CD14-positive monocyte (primary cell): ENCODE results near the gene ADAMTS17. TPM values are rescaled to one million over a fixed set of nuclear protein-coding genes. Genes with fewer than 3 reads are reported as not detected.

Experiments used
- DNase-seq, 3 donors: peaks; one replicate each; pipeline ENCODE4 v3.0.0-alpha.2; 2011 to 2022
- H2AFZ ChIP-seq: 2 replicates; pipeline ENCODE4 v1.6.0; 2012; ENCODE audit warnings: mild to moderate bottlenecking, low read depth, low read length, inconsistent platforms; ENCODE audit not compliant: insufficient read depth, poor library complexity, severe bottlenecking
- H3K27ac ChIP-seq, 2 donors: 1 replicate in 1 of 2; 2 replicates in 1 of 2; pipeline ENCODE4 v1.5.1; 2012 to 2013; ENCODE audit warnings: low read length in 2 of 2, control low read depth in 1 of 2, inconsistent platforms in 1 of 2, low read depth in 1 of 2, mild to moderate bottlenecking in 1 of 2
- H3K27me3 ChIP-seq, 2 donors: one replicate each; pipeline versions ENCODE4 v1.6.0 to v1.6.1; 2011 to 2013; ENCODE audit warnings: low read length in 2 of 2; ENCODE audit not compliant: control insufficient read depth in 2 of 2, insufficient read depth in 2 of 2
- H3K36me3 ChIP-seq, 2 donors: replicated peaks in 1 of 2; 1 replicate in 1 of 2; 2 replicates in 1 of 2; pipeline versions ENCODE4 v1.5.1 to v1.6.1; 2012 to 2013; ENCODE audit warnings: low read length in 2 of 2, control low read depth in 1 of 2, inconsistent platforms in 1 of 2, mild to moderate bottlenecking in 1 of 2; ENCODE audit not compliant: insufficient read depth in 2 of 2, control insufficient read depth in 1 of 2
- H3K4me1 ChIP-seq, 2 donors: 1 replicate in 1 of 2; 2 replicates in 1 of 2; pipeline versions ENCODE4 v1.5.1 to v1.6.1; 2012 to 2013; ENCODE audit warnings: low read length in 2 of 2, control low read depth in 1 of 2, inconsistent platforms in 1 of 2, mild to moderate bottlenecking in 1 of 2, moderate library complexity in 1 of 2; ENCODE audit not compliant: insufficient read depth in 2 of 2, control insufficient read depth in 1 of 2
- H3K4me2 ChIP-seq: replicated peaks from 2 replicates; pipeline ENCODE3; 2012; ENCODE audit warnings: low read length, moderate library complexity, mild to moderate bottlenecking; ENCODE audit not compliant: poor library complexity, severe bottlenecking; ENCODE audit errors: extremely low read depth
- H3K4me3 ChIP-seq, 3 experiments: fragments of 200-600 bp in 1 of 3; sonication (generic) in 1 of 3; replicated peaks in 1 of 3; 1 replicate in 2 of 3; 2 replicates in 1 of 3; pipeline ENCODE4 v1.5.1; 2011 to 2013; ENCODE audit warnings: low read length in 3 of 3, mild to moderate bottlenecking in 3 of 3, control low read depth in 2 of 3, low read depth in 2 of 3, inconsistent platforms in 1 of 3, moderate library complexity in 1 of 3
- H3K79me2 ChIP-seq: 2 replicates; pipeline ENCODE4 v1.6.0; 2012; ENCODE audit warnings: mild to moderate bottlenecking, control low read depth, inconsistent platforms, low read length, moderate library complexity; ENCODE audit not compliant: insufficient read depth
- H3K9ac ChIP-seq: 2 replicates; pipeline ENCODE4 v1.6.0; 2017; ENCODE audit warnings: low read length, mild to moderate bottlenecking; ENCODE audit not compliant: insufficient read depth, poor library complexity, severe bottlenecking
- H3K9me3 ChIP-seq, 2 donors: replicated peaks in 1 of 2; 1 replicate in 1 of 2; 2 replicates in 1 of 2; pipeline versions ENCODE4 v1.5.1 to v1.6.1; 2012 to 2013; ENCODE audit warnings: low read length in 2 of 2, control low read depth in 1 of 2; ENCODE audit not compliant: control insufficient read depth in 1 of 2, insufficient read depth in 1 of 2
- H4K20me1 ChIP-seq: 2 replicates; pipeline ENCODE4 v1.6.0; 2012; ENCODE audit warnings: mild to moderate bottlenecking, low read length, control low read depth, moderate library complexity; ENCODE audit not compliant: insufficient read depth
- H3K27ac Mint-ChIP-seq, 7 donors: one replicate each; pipeline ENCODE4 v1.8.0; 2020; ENCODE audit warnings: mild to moderate bottlenecking in 7 of 7, mixed read lengths in 7 of 7, moderate library complexity in 6 of 7, inconsistent platforms in 2 of 7
- H3K27me3 Mint-ChIP-seq, 3 donors: one replicate each; pipeline ENCODE4 v1.8.0; 2021 to 2022; ENCODE audit warnings: low read depth in 3 of 3, mild to moderate bottlenecking in 3 of 3, mixed read lengths in 3 of 3, moderate library complexity in 3 of 3, inconsistent platforms in 1 of 3
- H3K36me3 Mint-ChIP-seq, 2 donors: one replicate each; pipeline ENCODE4 v1.8.0; 2020; ENCODE audit warnings: mixed read lengths in 2 of 2, inconsistent platforms in 1 of 2, mild to moderate bottlenecking in 1 of 2
- H3K4me1 Mint-ChIP-seq: one replicate; pipeline ENCODE4 v1.8.0; 2020; ENCODE audit warnings: mild to moderate bottlenecking, mixed read lengths
- H3K4me3 Mint-ChIP-seq, 2 donors: one replicate each; pipeline ENCODE4 v1.8.0; 2020; ENCODE audit warnings: mild to moderate bottlenecking in 2 of 2, mixed read lengths in 2 of 2, moderate library complexity in 1 of 2
- H3K9me3 Mint-ChIP-seq, 7 donors: one replicate each; pipeline ENCODE4 v1.8.0; 2020 to 2022; ENCODE audit warnings: mixed read lengths in 7 of 7, mild to moderate bottlenecking in 6 of 7, moderate library complexity in 6 of 7, inconsistent platforms in 2 of 7
- CTCF ChIP-seq: fragments of 200-600 bp; IDR thresholded peaks from one replicate; pipeline ENCODE4 v1.8.0; 2022; ENCODE audit warnings: antibody characterized with exemption, mild to moderate bottlenecking
- WGBS: methylation state at CpG from one replicate; pipeline ENCODE4 v1.1.5; 2013; ENCODE audit warnings: missing lambda C conversion rate; ENCODE audit not compliant: insufficient coverage; 5-methylcytosine and 5-hydroxymethylcytosine counted together
- intact Hi-C, 2 donors: fragments of 100-400 bp; cut with micrococcal nuclease; formaldehyde crosslinking; loops; one replicate each; pipeline versions ENCODE4 v1.15.0 to v1.15.1; 2023
- polyA plus RNA-seq, 3 donors: library from polyadenylated mRNA; depleted of rRNA in 1 of 3; unstranded in 2 of 3; stranded (reverse) in 1 of 3; fragments of 300-500 nt in 2 of 3; fragments of >200 nt in 1 of 3; fragmentation: Illumina TruSeq in 2 of 3; gene quantifications; 1 replicate in 2 of 3; 2 replicates in 1 of 3; pipeline ENCODE4 v1.2.3, GENCODE V29; 2012 to 2021

Gene ADAMTS17
- polyA plus RNA-seq, 3 donors = 0.03 to 0.25 TPM; not detected in 1

GRCh38 chr15:100252359-100252758, 89.4 kb downstream of the ADAMTS17 start:
- Histone ChIP-seq H3K4me2 (no peak overlapping the region), H3K9me3 (peaks cover 0 to 23% of the 10 kb centered on the region in 2 donors), H3K79me2 (no peaks in the 10 kb centered on the region), H3K9ac (no peak overlapping the region), H3K36me3 (no peaks in the 10 kb centered on the region), H3K4me3 (no peak overlapping the region), H3K4me1 (no peaks in the 10 kb centered on the region), H3K27ac (no peak overlapping the region), H3K27me3 (no peaks in the 10 kb centered on the region), H2AFZ (no peak overlapping the region), H4K20me1 (no peaks in the 10 kb centered on the region)
- peaks cover 0 to 2% (median 1%) of the 10 kb centered on the region in 3 donors for H3K27me3 Mint-ChIP-seq
- peaks cover 2 to 27% (median 14%) of the 10 kb centered on the region in 7 donors for H3K9me3 Mint-ChIP-seq
- H3K4me1 Mint-ChIP-seq = no peaks in the 10 kb centered on the region
- WGBS = 92% methylated on average over 9 of the region's 9 CpGs
- no peak for DNase-seq
- H3K27ac Mint-ChIP-seq = peak overlapping the region in 1 of 7 donors; percentile 7
- H3K4me3 Mint-ChIP-seq = no peak overlapping the region
- no peak for TF ChIP-seq CTCF
- intact Hi-C loops = no loop called here
- H3K36me3 Mint-ChIP-seq = no peaks in the 10 kb centered on the region

GRCh38 chr15:100250176-100250800, 91.5 kb downstream of the ADAMTS17 start:
- no peaks in the 10 kb centered on the region for H3K79me2 ChIP-seq
- no peak for TF ChIP-seq CTCF
- Mint-ChIP-seq H3K9me3 (peaks cover 2 to 19% (median 5%) of the 10 kb centered on the region in 7 donors), H3K27ac (no peak overlapping the region), H3K27me3 (peaks cover 0 to 2% (median 1%) of the 10 kb centered on the region in 3 donors), H3K4me1 (no peaks in the 10 kb centered on the region), H3K4me3 (no peak overlapping the region), H3K36me3 (no peaks in the 10 kb centered on the region)
- no peaks in the 10 kb centered on the region for H3K36me3 ChIP-seq
- WGBS = 90% methylated on average over 7 of the region's 10 CpGs
- H3K4me3 ChIP-seq = no peak overlapping the region
- H2AFZ ChIP-seq = no peak overlapping the region
- intact Hi-C loops = no loop called here
- H3K9ac ChIP-seq = no peak overlapping the region
- no peak for DNase-seq
- peaks cover 0 to 5% of the 10 kb centered on the region in 2 donors for H3K9me3 ChIP-seq
- H3K27me3 ChIP-seq = no peaks in the 10 kb centered on the region
- no peak overlapping the region for H3K4me2 ChIP-seq
- H3K27ac ChIP-seq = no peak overlapping the region
- H3K4me1 ChIP-seq = no peaks in the 10 kb centered on the region
- no peaks in the 10 kb centered on the region for H4K20me1 ChIP-seq
